Mesothelial cell of epicardium (in vitro differentiated cells): Measurements from ENCODE around the gene OR52W1. TPM values are rescaled to one million over a fixed set of nuclear protein-coding genes. Genes with fewer than 3 reads are reported as not detected.
"Not testable (repeated sequence)": the region's sequence is repeated elsewhere in the genome, so short reads cannot be mapped to it uniquely, and the experiment has no call there.

ENCODE experiments used
- DNase-seq, 2 experiments: peaks; one replicate each; pipeline ENCODE4 v3.0.0; 2021; ENCODE audit warnings: low spot score in 2 of 2; ENCODE audit not compliant: unreplicated experiment in 2 of 2
- H3K27ac Mint-ChIP-seq: 2 replicates; pipeline ENCODE4 v1.8.0; 2021; ENCODE audit warnings: mixed read lengths
- H3K27me3 Mint-ChIP-seq: 2 replicates; pipeline ENCODE4 v1.8.0; 2021; ENCODE audit warnings: low read depth, mixed read lengths
- H3K36me3 Mint-ChIP-seq: 2 replicates; pipeline ENCODE4 v1.8.0; 2021; ENCODE audit warnings: mixed read lengths
- H3K4me1 Mint-ChIP-seq: 2 replicates; pipeline ENCODE4 v1.8.0; 2021; ENCODE audit warnings: mixed read lengths
- H3K4me3 Mint-ChIP-seq: 2 replicates; pipeline ENCODE4 v1.8.0; 2021; ENCODE audit warnings: mild to moderate bottlenecking, moderate library complexity, mixed read lengths
- H3K9me3 Mint-ChIP-seq: 2 replicates; pipeline ENCODE4 v1.8.0; 2021; ENCODE audit warnings: mixed read lengths
- CTCF ChIP-seq: fragments of 200-600 bp; sonication (generic); IDR thresholded peaks from one replicate; pipeline ENCODE4 v1.5.0; 2021; ENCODE audit warnings: antibody characterized with exemption; ENCODE audit not compliant: unreplicated experiment
- total RNA-seq: library from RNA; stranded (reverse); gene quantifications from 3 replicates; pipeline ENCODE4 v1.2.1, GENCODE V29; 2021

The OR52W1 gene
- total RNA-seq, 1 donor from 2014 or later, result not detected

GRCh38 chr11:6241316-6241715 lies 42.3 kb downstream of the OR52W1 start:
- Mint-ChIP-seq H3K4me3 (no peak overlapping the region), H3K9me3 (no peaks in the 10 kb centered on the region), H3K27me3 (peaks cover 3% of the 10 kb centered on the region), H3K36me3 (no peaks in the 10 kb centered on the region), H3K27ac (no peak overlapping the region), H3K4me1 (peaks cover 2% of the 10 kb centered on the region)
- DNase-seq, result no peak
- no peak for TF ChIP-seq CTCF

GRCh38 chr11:6245536-6245935 lies 46.5 kb downstream of the OR52W1 start:
- no peak for TF ChIP-seq CTCF

GRCh38 chr11:6248248-6248647 lies 49.2 kb downstream of the OR52W1 start:
- Mint-ChIP-seq H3K4me3 (no peak overlapping the region), H3K4me1 (peaks cover 6% of the 10 kb centered on the region), H3K27ac (no peak overlapping the region), H3K27me3 (no peaks in the 10 kb centered on the region), H3K9me3 (no peaks in the 10 kb centered on the region), H3K36me3 (no peaks in the 10 kb centered on the region)
- DNase-seq, result no peak
- TF ChIP-seq CTCF, result no peak

More at GRCh38 chr11:6245536-6245935, 46.5 kb downstream of the OR52W1 start:
- H3K4me3 Mint-ChIP-seq, result no peak overlapping the region
- H3K27me3 Mint-ChIP-seq, result no peaks in the 10 kb centered on the region
- H3K36me3 Mint-ChIP-seq, result no peaks in the 10 kb centered on the region
- H3K9me3 Mint-ChIP-seq, result no peaks in the 10 kb centered on the region
- no peak for DNase-seq
- no peak overlapping the region for H3K27ac Mint-ChIP-seq
- peaks cover 2% of the 10 kb centered on the region for H3K4me1 Mint-ChIP-seq

GRCh38 chr11:6248897-6249296 lies 49.9 kb downstream of the OR52W1 start:
- not testable (repeated sequence) for H3K36me3 Mint-ChIP-seq, H3K4me3 Mint-ChIP-seq, H3K27me3 Mint-ChIP-seq, DNase-seq, H3K4me1 Mint-ChIP-seq, H3K9me3 Mint-ChIP-seq, H3K27ac Mint-ChIP-seq

Other genes with a start within 250 kb of the OR52W1 start
- gene OR56A5, start 230.7 kb upstream of the OR52W1 start, total RNA-seq, result 0.31 TPM in 1 of 3 replicates, not detected in the others
- gene OR52L1, start 212.2 kb upstream of the OR52W1 start, total RNA-seq, result not detected in 3 replicates
- gene OR56A4, start 192.3 kb upstream of the OR52W1 start, total RNA-seq, result 0.09 to 0.11 TPM (median 0.11 TPM) in 3 replicates
- gene OR56A1, start 168.5 kb upstream of the OR52W1 start, total RNA-seq, result 0.09 to 0.20 TPM (median 0.13 TPM) in 3 replicates
- not detected in 3 replicates for gene OR56B4, start 91.5 kb upstream of the OR52W1 start, total RNA-seq
- not detected in 3 replicates for gene OR52B2, start 28.9 kb upstream of the OR52W1 start, total RNA-seq
- gene C11orf42, start 6.3 kb downstream of the OR52W1 start, total RNA-seq, result not detected in 3 replicates
- 46.6 to 47.0 TPM (median 46.7 TPM) in 3 replicates for gene FHIP1B, start 35.4 kb downstream of the OR52W1 start, total RNA-seq
- gene CNGA4, start 39.9 kb downstream of the OR52W1 start, total RNA-seq, result 0.27 to 0.54 TPM (median 0.49 TPM) in 3 replicates
- 3.7 to 4.6 TPM (median 3.8 TPM) in 3 replicates for gene CCKBR, start 60.6 kb downstream of the OR52W1 start, total RNA-seq
- 15.3 to 16.4 TPM (median 16.3 TPM) in 3 replicates for gene CAVIN3, start 121.3 kb downstream of the OR52W1 start, total RNA-seq
- gene SMPD1, start 191.2 kb downstream of the OR52W1 start, total RNA-seq, result 24.9 to 27.2 TPM (median 27.1 TPM) in 3 replicates
- 61.7 to 64.2 TPM (median 62.4 TPM) in 3 replicates for gene APBB1, start 219.9 kb downstream of the OR52W1 start, total RNA-seq
- gene HPX, start 241.8 kb downstream of the OR52W1 start, total RNA-seq, result 5.2 to 9.9 TPM (median 9.5 TPM) in 3 replicates